ENCODE results near the gene CCDC78.

The CCDC78 gene

DNA sequence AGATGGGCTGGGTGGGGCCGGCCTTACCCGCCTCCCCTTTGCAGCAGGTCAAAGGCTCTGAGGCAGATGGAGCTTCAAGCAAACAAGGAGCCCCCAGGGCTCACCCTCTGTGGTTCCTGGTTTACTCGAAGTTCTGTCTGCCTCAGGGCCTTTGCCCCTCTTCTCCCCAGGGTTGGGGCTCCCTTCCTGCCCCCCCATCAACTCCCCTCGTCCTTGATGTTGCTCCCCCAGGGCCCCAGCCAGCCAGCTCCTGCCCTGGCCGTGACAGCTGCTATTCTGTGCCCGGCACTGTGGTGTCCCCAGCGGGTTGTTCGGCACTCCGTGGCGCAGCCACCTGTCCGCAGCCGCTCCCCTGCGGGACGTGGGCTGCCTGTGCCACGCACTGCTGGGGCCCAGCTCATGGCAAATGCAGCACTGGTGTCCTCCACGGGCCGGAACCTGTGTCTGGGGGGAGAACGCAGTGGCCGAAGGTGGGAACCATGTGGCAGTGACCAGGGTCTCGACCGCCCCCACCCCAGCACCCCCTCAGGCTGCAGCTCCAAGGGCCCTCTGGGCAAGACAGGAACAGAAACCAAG, 15.7 kb downstream of the CCDC78 start:
- H3K4me3 ChIP-seq (ENCODE audit: low read length): no peak overlapping the region

GRCh38 chr16:709566-710499, 16.4 kb downstream of the CCDC78 start:
- no peak for TF ChIP-seq ZNF274 (IDR thresholded peaks at IDR 0.05; ENCODE audit: low read depth, low read length)
- no peak overlapping the region for H3K4me3 ChIP-seq (ENCODE audit: low read length)

More for the DNA sequence above, 15.7 kb downstream of the CCDC78 start:
- TF ChIP-seq ZNF274 (IDR thresholded peaks at IDR 0.05; ENCODE audit: low read depth, low read length): no peak

DNA sequence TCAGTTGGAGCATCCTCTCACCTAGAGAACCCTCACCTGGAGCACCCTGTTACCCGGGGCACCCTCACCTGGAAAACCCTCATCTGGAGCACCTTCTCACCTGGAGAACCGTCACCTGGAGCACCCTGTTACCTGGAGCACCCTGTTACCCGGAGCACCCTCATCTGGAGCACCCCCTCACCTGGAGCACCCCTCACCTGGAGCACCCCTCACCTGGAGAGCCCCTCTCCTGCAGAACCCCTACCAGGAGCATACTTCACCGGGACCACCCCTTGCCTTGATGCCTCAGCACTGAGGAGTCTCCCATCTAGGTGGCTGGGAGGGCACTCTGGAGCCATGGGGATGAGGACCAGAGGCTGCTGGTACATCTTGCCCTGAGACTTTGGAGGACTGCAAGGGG, 17.3 kb downstream of the CCDC78 start:
- H3K4me3 ChIP-seq (ENCODE audit: low read length): no peak overlapping the region
- TF ChIP-seq ZNF274 (IDR thresholded peaks at IDR 0.05; ENCODE audit: low read depth, low read length): no peak

DNA sequence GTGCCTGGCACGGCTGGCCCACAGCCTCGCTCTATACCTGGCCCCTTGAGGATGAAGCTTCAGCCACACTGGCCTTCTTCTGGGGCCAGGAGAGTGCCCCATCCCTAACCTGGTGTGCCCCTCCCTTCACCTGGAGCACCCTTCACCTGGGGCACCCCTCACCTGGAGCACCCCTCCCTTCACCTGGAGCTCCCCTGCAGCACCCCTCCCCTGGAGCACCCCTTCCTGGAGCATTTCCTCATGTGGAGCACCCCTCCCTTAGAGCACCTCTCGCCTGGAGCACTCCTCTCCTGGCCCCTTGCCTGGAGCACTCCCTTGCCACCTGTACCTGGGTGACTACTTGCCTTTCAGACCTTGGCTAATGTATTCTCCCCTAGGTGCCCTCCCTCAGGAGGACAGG, 18.2 kb downstream of the CCDC78 start:
- no peak overlapping the region for H3K4me3 ChIP-seq (ENCODE audit: low read length)
- TF ChIP-seq ZNF274 (IDR thresholded peaks at IDR 0.05; ENCODE audit: low read depth, low read length): no peak

DNA sequence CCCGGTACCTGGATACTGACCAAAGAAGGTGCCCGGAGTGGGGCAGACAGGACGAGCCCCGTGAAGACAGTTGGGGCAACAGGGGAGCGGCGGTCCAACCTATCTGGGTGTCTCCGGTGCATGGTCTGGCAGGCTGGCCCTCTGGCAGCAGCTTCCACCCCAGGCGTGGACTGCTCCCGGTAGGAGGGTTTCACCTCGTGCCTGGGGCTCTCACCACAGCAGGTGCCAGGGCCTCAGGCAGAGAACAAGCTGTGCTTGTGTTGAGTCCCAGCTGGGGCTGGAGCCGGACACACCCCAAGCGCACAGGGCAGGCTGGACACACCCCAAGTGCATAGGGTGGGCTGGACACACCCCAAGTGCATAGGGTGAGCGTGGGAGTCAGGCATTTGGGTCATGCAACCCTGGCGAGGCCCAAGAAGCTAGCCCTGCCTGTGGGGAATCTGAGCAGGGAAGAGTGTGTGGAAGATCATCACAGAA, 19.1 kb downstream of the CCDC78 start:
- H3K4me3 ChIP-seq (ENCODE audit: low read length): no peak overlapping the region
- TF ChIP-seq ZNF274 (IDR thresholded peaks at IDR 0.05; ENCODE audit: low read depth, low read length): no peak

DNA sequence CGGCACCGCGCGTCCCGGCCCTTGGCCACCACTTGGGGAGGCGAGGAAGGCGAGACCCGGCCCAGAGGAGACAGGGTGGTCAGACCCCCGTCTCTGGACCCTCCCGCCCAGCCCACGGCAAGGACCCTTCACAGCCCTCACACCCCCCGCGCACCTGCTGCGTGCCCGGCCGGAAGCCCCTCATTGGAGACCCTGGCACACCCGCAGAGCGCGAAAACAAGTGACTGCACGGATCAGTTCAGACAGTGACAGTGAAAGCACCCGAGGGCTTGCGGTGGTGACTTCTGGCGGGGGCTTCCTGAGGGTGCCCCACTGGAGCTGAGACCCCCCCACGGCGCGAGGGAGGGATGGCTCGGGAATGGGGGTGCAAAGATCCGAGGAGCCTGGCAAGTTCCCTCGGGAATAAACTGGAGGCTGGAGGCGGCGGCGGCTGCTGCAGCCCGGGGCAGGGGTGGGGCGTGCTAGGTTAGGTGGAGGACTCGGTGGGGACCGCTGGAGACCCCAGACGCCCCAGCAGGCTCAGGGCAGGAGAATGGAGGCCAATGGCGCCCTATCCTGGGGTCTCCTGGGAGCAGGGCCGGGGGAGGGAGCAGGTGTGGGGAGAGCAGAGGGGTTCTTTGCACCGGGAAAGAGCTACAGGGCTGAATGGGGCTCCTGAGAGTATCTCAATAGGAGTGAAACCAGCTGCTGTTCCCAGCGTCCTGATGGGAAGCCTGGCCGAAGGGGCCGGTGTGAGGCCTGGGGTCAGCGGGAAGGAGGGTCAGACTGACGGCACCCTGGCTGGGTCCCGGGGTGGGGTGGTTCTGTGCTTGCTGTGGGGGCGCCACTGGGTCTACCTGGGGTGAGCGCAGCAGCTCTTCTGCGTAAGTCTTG, 19.8 kb downstream of the CCDC78 start:
- TF ChIP-seq ZNF274 (IDR thresholded peaks at IDR 0.05; ENCODE audit: low read depth, low read length): no peak
- H3K4me3 ChIP-seq (ENCODE audit: low read length): no peak overlapping the region

DNA sequence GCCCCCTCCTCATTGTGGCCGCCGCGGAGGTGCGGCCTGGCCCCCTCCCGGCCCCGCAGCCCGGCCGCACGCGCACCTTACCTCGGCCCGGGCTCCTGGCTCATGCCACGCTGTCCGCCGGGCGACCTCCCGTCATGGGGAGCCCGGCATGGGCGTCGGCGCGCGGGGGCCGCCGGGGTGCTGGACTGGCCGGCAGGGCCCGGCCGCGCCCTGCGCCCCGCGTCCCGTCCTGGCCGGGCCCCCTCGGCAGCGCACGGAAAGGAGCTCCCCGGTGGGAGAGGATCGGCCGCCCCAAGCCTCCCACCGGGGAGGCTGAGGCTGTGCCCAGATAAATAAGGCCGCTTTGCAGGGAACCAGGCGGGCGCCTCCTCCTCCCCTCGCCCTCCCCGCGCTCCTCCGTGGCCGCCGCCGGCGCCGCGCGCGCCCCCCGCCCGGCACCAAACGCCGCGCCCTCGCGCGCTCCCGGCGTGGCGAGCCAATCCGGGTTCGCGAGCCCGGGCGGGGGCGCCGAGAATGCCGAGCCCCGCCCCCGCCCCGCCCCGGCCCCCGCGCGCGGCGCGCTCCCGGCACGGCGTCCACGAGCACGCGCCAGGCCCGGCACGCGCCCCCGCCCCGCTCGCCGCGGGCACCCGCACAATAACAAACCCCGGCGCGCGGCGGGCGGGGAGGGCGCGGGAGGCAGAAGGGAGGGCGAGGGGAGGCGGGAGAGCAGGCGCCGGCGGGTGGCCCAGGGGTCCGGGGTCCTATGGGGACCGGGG, 20.6 kb downstream of the CCDC78 start, which contains the start of gene FBXL16:
TSS of gene FBXL16 (minus strand) at position 371 of the 758 bp plus-strand sequence. CDS start 8,396 bp downstream, outside the sequence.
- H3K4me3 ChIP-seq (ENCODE audit: low read length): no peak within 1 kb of the TSS
- TF ChIP-seq ZNF274 (IDR thresholded peaks at IDR 0.05; ENCODE audit: low read depth, low read length): no peak

DNA sequence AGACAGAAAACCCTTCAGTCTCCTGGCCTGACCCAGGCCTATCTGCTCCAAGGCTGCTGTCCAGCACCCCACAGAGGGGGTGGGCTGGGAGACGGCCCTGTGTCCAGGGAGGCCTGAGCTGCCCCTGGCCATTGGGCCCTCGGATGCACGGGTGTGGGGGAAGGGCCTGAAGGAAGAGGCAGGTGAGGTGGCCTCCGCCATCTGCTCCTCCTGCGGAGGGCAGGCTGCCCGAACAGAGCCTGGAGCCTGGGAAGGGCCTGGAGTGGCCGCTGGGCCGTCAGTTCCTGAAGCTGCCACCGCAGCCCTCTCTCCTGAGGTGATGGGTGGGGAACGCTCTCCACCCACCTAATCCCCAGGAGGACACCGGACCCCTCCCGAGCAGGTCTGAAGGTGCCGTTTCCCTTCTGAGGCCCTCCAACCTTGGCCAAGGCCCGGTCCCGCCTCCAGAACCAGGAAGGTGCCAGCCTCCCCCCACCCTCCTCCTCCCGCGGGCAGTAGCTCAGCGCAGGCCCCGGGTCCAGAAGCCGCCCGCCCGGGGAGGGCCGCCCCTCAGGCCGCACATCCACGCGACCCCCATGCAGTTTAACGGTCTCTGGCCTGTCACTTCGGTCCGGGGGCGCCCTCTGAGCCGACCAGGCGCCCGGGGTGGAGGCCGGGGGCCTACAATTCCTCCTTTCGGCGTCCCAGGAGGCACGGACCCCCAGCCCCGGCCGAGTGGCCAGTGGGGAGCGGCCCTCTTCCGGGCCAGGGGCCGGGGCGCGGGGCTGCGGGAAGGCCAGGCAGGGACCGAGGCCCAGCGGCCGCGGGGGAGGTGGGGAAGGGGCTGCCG, 21.5 kb downstream of the CCDC78 start:
- TF ChIP-seq ZNF274 (IDR thresholded peaks at IDR 0.05; ENCODE audit: low read depth, low read length): no peak
- H3K4me3 ChIP-seq (ENCODE audit: low read length): no peak overlapping the region

DNA sequence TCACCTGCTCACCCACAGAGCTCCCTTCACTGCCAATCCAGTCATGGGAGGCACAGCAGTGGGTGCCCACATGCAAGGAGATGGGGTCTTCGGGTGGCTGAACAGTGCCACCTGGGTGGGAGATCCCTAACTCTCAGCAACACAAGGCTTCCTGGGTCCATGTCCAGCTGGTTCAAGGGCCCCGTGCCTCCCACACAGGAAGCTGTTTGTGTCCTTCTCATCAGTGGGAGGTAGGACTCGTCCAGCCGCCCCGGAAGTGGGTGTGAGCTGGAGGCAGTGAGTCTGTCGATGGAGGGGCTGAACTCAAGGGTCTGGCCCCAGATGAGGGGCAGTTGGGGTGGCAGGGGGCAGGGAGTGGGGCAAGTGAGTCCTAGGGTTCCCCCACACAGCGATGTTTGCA, 22.2 kb downstream of the CCDC78 start:
- H3K4me3 ChIP-seq (ENCODE audit: low read length): no peak overlapping the region
- TF ChIP-seq ZNF274 (IDR thresholded peaks at IDR 0.05; ENCODE audit: low read depth, low read length): no peak

- TF ChIP-seq ZNF274 (IDR thresholded peaks at IDR 0.05; ENCODE audit: low read depth, low read length): no peak
- no peak overlapping the region for H3K4me3 ChIP-seq (ENCODE audit: low read length)
Measured at GRCh38 chr16:703406-703805, 22.8 kb downstream of the CCDC78 start.

- no peak for TF ChIP-seq ZNF274 (IDR thresholded peaks at IDR 0.05; ENCODE audit: low read depth, low read length)
- no peak overlapping the region for H3K4me3 ChIP-seq (ENCODE audit: low read length)
Measured at GRCh38 chr16:702341-702740, 23.9 kb downstream of the CCDC78 start.

DNA sequence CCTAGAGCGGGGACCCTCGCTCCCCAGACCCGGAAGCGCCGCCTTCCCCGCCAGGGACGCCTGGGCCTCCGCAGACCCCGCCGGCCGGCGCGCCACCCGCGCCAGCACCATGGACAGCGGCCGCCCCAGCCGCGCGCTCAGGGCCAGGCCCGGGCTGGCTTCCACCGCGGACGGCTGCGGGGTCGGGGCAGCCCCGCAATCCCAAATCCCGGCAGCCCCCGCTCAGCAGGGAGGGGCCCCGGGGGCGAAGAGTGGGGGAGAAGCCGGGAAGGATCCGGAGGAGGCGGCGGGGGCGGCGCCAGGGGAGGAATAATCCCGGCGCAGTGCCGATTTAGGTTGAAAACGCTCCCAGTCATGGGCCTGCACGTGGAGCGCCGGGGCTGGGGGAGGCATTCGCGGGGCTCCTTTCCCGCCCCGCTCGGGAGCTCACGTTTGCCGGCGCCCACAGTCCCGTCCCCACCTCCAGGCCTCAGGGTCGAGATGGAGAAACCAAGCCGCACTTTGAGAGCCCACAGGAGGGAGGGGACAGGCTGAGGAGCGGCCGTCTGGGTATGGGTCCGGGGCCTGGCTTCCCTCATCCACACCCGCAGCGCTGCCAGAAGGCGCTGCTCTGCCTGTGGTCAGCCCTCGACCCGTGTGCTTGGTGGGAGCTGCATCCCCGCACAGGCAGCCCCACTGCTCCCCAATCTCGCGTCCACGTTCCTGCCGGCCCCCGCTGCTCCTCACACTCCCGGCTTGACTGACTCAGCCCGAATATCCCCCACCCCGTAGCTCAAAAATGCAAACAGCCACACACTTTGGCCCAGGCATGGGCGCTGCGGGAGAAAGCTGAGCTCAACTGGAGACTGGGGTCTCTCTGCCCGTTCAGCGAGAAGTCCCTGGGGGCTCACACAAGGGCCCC, 25.3 kb downstream of the CCDC78 start:
- no peak overlapping the region for H3K4me3 ChIP-seq (ENCODE audit: low read length)
- no peak for TF ChIP-seq ZNF274 (IDR thresholded peaks at IDR 0.05; ENCODE audit: low read depth, low read length)
